ENCODE results near the gene EEF1B2.

DNA sequence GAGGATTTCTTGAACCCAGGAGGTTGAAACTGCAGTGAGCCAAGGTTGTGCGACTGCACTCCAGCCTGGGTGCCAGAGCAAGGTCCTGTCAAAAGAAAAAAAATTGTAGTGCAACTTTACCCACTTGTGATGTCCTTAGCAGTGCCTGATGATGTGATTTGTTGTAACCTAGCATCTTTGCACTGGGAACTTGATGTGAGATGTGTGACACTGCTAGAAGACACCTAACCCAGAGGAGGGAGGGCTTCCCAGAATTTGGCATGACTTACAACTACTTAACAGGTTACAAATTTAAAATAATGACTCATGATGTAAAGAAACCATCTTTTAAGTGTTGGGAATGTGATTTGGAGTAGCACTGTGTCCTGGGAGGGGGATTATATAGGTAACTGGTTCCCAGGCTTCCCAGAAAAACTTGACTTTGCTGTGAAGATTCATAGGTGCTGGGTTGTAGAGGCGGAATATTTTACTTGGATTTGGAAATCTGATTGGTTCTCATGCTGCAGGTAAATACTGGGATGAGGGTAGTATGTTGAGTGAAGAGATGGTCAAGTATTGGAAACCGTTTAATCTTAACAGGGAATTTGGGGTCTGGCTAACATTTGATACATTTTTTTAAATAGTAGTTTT is 3.7 kb downstream of the EEF1B2 start:
- TF ChIP-seq CTCF (IDR thresholded peaks at IDR 0.05; ENCODE audit: low read depth, low read length) (no peak), POLR2A (IDR thresholded peaks at IDR 0.05; ENCODE audit: extremely low read depth, insufficient read length) (no peak), MAX (IDR thresholded peaks at IDR 0.05; ENCODE audit: low read depth, low read length) (no peak)
